Hepatocyte (in vitro differentiated cells): ENCODE results near the gene C8G.

Experiments used
- CTCF ChIP-seq: fragments of 200-600 bp; sonication (generic); IDR thresholded peaks from 2 replicates; pipeline ENCODE4 v1.5.1; 2016; ENCODE audit warnings: antibody characterized with exemption, mild to moderate bottlenecking; ENCODE audit not compliant: poor library complexity
- EZH2 ChIP-seq: fragments of 200-600 bp; sonication (generic); IDR thresholded peaks from 2 replicates; pipeline ENCODE4 v1.6.1; 2016; ENCODE audit warnings: antibody characterized with exemption, mild to moderate bottlenecking, borderline replicate concordance

GRCh38 chr9:136974817-136975535, 29.9 kb downstream of the C8G start:
- TF ChIP-seq CTCF = no peak
- no peak for TF ChIP-seq EZH2
